HG03045 (cell line): ENCODE data around the gene OMP.

ENCODE experiments used
- ATAC-seq: cut with Tn5 transposase; IDR thresholded peaks from one replicate; pipeline ENCODE4 v1.9.1; 2021; ENCODE audit warnings: mild to moderate bottlenecking, moderate library complexity; ENCODE audit not compliant: unreplicated experiment

The OMP gene

DNA sequence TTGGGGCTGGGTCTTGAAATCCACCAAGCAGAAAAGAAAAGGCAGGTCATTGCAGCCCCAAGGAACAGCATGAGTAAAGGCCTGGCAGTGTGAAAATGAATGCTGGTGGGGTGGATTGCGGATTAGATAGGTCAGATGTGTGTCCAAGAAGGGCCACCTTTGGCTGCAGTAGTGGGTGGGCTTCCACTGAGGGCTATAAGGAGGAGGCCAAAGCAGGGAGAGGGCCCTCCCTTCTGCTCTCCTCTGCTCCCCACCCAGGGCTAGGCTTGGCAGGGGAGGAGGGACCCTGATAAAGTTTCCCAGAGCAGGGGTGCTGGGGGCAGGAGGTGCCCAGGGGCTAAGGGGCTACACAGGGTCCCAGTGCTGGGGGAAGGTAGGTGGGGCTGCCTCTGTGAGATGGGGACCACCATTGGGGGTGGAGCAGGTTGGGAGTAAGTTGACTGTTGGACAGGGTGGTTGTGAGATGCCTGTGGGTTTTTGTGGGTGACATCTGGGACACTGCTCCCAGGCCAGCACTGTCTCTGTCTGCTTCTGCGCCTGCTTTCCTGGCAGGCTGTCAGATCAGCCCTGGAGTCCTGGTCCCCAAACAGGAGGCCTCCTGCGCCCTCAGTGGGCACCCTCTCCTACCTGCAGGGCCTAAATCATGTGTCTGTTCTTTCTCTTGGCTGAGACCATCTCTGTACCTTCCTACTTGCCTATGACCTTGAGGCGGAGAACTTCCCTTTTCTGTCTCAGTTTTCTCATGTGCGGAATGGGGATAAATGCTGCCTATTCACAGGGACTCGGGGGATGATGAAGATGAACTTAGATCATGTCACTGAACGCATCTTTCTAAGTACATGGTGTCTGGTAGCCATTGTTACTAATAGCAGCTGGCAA, 33.9 kb upstream of the OMP start:
- no peak for ATAC-seq

DNA sequence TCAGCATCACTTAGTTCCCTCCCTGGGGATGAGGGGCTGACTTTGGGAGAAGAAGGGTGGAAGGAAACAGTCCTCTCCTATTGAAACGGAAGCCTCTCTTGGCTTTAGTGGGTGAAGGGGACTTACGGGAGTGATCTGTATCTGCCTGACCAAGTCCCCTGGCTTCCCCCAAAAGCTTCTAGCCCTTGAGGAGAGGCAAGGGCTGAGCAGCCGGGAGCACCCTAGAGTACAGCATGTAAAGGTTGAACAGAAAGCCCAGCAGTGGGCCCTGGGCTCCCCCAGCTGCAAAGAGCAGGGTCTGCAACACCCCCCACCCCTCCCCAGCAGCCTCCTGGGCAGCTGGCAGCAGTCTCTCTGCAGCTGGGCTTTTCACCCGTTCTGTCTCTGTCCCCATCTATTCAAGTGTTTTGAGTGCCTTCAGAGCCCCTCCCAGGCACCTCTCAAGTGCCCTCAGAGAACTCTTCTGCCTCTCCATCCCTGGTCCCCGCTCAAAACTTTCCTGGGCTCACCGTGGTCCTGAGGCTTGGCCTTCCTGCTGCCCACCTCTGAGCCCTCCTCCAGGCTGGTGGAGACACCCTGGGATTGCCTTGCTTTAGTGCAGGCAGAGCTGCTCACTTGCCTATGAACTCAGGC, 33.2 kb upstream of the OMP start:
- no peak for ATAC-seq

DNA sequence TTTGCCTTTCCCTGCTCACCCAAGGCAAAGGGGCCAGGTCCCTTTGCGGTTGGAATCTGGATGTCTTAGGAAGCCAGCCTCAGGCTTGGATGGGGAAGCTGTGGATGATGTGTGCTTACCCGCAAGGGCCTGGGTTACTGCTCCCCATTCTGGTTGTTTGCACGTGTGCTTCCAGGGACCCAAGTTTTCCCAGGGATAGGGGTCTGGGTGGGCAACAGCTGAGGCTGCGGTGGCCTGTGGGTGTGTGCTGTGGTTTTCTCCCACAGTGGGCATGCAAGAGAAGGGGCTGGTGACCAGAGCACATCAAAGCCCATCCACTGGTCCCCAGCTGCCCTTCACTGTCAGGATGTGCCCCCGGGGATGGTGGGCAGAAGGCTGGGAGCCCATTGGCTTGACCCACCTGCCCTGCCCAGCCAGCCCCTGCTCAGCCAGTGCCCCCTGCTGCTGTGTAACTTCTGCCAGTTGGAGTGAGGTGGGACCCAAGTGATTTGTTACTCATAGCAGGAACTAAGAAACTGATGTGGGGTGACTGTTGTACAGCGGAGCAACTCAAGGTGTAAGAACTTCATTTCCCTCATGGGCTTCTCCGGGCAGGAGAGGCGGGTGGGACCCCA, 32.6 kb upstream of the OMP start:
- no peak for ATAC-seq

DNA sequence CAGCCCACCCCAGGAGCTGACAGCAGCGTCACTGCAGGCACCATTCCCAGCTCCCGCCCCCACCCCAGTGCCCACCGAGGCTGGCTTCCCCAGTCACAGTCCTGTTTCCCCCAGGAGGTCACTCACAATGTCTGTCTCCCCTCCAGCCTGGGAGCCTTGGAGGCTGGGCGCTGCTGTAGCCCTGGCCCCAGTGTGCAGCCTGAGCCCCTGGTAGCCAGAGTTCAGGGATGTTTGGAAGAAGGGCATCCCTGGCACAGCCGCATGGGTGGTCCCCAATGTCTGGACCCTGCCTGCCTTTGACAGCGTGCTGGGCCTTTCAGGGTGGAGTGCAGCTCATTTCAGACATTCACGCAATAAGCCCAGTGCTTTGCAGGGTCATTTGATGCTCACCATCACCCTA, 31.6 kb upstream of the OMP start:
- ATAC-seq: no peak

DNA sequence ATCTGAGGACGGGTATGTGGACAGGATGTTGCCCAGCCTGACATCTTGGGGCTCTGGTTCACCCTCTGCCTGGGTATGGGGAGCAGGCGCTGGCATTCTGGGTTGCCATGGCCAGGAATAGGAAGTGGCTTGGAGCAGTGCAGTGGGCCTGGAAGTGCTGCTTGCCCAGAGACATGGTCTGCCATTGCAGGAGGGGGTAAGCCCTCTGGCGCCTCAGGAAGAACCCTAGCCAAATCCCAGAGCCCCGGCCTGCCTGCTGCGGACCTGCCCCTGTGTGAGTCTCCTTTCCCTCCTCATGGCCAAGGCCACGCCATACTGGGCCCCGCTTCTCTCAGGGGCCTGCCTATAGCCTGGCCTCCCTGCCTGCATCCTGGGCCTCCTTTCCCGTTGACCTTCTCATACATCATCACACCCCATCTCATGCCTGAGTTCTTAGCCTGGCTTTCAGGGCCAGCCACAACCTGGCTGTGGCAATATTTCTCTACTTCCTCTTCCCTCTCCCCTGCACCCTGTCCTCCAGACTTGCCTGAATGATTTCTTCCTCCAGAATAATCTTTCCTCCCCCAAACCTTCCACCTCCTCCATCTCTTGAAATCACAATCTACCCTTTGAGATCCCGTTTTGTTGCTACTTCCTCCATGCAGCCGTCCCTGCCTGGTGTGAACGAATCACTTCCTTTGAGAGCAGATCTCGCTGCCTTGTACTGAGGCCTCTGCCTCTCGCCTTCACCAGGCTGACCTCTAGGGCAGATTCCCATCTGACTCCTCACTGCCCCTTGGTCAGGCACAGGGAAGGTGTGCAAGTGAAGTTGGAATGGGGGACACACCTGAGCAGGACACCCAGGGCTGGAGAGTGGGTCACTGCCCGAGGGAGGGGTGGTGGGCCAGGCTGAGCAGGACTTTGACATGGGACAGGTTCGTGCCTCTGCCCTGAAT, 30.7 kb upstream of the OMP start:
- ATAC-seq: no peak

DNA sequence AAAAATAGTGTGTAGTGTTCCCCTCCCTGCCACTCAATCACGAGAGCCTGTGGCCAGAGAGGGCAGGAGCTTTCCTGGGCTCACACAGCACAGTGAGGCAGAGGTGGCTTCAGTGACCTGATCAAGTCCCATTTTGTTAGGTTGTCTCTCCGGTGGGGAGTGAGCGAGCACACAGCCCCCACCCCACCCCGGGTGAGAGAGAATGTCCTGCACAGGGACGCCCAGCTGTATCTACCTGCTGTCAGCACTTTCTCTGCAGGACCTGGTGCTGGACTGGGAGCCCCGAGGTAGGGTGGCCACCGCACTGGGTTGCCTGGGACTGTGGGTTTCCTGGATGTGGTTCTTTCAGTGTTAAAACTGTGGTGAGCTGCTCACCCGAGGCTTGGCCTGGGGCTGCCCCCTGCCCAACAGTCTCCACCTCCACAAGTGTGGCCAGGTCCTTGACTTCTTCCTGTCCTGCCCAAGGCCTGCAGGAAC, 29.8 kb upstream of the OMP start:
- ATAC-seq: no peak

DNA sequence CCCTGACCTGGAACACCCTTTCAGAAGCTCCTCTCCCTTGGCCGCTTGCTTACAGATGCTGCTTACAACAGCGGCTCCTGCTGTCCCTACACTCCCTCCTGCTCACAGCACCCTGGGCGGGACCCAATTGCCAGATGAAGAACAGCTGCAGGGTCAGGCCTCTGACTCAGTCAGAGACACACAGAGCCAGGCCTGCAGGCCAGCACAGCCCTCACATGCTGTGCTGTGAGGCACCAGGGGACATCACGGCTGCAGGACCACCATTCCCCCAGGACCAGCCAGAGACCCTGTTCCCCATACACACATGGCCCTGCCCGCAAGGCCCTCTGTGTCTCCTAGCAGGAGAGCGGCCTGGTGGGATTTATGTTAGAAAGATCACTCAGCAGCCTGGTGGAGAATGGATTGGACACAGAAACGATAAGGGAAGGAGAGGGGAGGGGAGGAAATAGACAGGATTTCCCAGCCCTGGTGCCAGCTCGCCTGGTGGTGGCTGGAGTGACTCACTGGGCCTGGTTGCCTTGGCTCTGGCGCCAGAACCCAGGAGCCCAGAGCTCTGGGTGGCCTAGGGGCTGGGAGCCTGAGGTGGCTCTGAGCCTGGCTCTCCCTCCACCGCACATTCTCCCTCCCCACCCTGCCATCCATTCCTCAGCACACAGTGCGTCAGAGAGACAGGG, 29.2 kb upstream of the OMP start:
- no peak for ATAC-seq

DNA sequence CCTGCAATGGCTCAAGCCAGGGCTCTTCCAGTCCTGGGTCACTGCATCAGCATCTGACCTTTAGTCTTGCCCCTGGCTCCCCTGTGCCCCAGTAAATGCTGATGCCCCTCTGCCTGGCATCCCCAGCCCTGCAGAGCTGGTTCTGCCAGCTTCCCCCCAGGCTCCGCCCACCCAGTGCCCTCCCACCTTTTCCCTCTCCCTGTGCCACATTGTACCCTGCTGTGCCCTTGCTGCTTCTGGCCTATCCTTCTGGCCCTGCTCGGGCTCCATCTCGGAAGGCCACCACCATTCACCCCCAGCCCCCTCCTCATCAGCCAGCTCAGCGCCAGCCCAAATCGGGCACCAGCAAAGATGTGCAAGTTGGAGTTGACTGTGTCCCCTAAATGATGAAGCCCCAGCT, 28.4 kb upstream of the OMP start:
- ATAC-seq: no peak

DNA sequence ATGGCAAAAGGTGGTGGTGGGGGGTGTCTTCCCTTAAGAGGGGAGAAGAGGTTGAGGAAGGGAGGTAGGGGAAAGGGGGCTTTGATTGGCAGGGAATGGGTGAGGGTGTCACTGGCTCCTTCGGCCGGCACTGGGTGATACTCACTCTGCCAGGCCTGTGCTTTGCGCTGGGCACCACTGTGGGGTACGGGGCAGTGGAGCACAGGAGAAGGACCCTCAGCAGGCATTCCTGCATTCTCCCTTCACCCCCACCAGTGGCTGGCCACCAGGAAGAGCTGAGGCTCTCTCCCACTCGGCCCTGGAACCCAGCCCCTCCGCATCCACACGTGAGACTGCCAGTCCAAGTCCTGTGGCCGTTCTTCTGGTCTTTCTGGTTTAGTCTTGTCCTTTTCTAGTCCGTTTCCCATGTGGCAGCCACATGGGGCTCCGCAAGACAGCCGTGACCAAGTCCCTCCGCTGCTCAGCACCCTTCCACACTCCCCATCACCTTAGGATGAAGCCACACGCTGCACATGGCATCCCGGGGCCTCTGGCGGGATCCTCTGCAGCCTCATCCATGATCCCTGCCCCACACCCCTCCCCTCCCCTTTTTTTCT, 27.9 kb upstream of the OMP start:
- ATAC-seq: no peak

DNA sequence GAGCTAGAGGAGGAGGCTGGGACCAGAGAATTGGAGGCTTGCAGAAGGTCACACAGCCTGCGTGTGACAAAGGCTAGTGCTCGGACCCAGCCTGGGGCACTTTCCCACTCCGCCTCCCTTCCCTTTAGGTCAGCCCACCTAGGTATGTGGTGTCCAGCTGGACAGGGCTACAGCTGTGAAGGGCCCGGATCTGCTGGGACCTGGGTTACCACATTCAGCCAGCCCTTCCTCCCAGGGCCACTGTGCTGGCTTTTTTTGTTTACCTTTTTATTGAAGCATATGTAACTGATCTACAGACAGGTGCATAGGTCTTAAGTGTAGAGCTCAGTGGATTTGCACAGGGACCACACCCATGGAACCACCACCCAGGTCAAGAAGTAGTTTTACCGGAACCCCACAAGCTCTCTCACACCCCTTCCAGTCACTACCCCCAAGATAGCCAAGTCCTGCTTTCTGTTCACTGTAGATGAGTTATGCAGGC, 27.2 kb upstream of the OMP start:
- ATAC-seq: no peak

DNA sequence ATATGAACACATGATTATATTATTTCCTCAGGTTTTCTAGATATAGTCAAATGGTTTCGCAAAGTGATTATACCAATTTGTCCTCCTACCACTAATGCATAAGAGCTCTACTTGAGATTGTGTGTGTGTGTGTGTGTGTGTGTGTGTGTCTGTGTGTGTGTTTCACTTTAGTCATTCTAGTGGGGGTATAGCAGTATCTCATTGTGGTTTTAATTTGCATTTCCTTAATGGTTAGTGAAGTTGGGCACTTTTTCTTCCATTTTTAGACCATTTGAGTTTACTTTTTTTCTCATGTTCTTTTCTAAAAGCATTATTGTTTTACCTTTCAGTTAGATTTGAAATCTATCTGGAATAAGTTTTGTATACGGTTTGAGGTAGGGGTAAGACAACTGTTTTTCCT, 23.0 kb upstream of the OMP start:
- no peak for ATAC-seq

DNA sequence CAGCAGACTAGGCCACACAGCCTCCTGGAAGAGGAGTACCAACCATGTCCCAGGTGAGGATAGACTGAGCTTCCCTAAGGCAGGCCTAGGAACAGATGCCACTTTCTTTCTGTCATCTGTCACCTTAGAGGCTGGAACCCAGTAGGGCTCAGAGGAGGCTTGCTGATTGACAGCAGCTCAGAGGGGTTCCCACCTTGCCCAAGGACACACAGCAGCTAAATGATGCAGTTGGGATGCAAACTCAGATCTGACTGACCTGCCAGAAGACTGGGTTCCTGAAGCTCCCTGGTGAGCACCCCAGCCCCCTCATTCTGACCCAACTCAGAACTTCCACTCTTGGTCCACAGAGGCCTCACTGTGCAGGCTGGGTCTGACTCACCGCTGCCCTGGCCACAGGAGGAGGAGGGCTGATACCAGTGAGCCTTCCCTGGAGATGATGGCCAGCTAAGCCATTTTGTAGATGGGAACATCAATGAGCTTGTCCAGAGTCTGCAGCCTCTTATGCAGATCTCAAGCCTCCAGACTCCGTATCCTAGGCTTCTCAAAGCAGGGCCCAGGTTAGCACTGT, 21.9 kb upstream of the OMP start:
- ATAC-seq: no peak

DNA sequence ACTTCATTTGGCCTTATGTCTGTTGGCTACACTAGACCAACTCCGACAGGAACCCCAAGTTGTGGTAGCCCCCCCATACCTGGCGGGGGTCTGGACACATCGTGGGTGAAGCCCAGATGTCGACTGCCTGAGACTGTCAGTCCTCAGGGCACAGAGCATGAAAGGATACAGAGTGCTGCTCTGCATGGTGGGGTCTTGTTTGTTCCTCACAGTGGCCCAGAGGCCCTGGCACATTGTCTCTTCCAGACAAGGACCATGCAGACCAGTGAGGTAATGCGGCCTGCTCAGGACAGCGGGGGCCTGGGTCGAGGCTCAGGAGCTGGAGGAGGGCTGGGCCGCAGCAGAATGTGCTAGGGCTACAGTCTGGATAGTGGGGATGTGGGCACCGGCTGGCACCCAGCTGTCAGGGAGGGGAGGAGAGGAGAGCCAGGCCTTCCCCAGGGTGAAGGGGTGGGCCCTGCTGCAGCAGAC, 21.2 kb upstream of the OMP start:
- ATAC-seq: no peak

DNA sequence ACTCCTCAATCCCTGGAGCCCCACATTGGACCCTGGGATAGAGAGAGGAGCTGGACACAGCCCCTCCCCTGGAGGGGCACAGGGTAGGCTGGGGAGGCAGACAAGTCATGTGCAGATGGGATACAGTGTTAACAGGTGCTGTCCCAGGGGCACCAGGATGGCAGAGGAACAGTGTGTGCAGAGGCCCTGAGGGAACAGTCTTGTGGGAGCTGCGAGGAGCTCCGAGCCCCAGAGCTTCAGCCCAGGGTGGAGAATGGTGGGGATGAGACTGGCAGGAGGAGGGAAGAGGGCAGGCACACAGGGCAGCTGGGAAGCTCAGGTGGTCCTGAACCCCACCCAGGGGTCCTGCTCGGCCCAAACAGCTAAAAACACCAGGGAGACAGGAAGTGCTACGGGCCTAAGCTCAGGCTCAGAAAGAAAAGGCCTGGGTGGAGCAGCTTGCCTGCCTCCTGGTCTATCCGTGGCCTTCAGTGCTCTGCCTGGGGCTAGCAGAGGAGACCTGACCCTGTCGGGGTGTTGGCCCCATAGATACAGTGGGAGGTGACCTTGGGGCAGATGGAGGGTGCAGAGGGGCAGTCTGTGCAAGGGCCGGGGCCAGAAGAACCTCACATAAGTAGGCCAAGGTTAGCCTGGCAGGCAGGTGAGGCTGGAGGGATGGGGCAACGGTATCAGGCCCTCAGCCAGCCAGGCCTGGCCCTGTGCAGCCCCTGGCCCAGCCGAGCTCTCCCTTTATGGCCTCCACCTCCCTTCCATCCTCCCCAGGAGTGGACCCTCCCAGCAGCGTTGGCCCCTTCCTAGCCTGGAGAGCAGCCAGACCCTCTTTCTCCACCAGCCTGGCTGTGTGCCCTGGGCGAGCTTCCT, 20.4 kb upstream of the OMP start:
- no peak for ATAC-seq

DNA sequence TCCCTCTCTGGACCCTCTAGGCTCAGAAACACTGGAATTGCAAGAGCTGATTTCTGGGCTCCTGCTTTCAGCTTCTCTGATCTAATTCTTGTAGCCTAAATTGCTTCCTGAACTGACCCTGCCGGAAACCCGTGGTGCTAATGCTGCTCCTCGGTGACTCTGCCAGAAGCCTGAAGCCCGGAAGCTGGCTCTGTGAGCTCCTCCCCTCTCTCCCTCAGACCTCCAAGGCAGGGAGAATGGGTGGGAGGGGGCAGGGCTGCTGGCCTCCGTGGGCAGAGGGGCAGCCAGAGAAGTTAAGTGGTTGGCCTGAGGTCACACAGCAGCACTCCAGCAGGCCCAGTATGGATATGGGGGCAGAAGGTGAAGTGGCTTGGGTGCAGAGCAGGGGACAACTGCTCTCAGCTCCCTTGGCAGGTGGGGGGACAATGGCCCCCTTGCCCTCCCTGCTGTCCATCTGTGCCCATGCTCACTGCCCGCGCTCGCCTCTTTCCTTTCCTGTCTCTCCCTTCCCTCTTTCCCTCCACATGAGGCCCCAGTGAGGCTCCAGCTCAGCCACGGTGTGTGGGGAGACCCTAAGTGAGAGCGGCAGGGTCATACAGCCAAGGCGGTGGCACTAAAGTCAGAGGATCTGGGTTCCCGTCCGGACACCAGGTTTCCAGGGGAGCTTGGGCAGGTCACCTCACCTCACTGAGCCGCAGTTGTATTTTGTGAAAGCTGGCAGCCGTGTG, 19.6 kb upstream of the OMP start:
- no peak for ATAC-seq

DNA sequence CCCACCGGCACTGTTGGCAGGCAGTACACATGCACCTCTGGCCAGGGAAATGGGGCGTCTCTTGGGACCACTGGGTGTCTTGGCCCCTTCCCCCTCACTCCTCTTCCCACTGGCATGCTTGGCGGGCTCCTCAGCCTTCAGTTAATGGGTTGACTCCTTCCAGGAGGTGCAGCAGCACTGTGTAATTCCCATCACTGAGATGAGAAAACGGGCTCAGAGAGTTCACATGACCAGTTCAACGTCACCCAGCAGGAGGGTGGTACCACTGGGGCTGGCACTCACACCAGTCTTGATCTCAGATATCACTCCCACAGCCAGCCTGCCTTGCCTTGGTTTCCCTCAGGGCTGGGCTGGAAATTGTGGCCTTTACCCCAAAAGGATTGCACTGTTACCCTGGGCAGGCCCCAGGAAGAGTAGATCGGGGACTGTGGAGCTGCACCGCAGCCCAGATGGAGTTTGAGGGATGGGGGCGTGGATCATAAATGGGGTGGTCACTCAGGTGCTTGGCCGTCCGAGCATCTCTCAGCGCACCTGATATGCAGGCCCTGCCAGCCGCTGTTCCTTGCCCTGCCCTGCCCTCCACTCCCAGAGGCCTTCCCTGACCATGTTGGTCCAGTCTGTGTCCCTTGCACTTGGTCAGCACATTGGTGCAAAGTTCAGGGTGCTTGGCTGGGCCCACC, 18.9 kb upstream of the OMP start:
- ATAC-seq: no peak

DNA sequence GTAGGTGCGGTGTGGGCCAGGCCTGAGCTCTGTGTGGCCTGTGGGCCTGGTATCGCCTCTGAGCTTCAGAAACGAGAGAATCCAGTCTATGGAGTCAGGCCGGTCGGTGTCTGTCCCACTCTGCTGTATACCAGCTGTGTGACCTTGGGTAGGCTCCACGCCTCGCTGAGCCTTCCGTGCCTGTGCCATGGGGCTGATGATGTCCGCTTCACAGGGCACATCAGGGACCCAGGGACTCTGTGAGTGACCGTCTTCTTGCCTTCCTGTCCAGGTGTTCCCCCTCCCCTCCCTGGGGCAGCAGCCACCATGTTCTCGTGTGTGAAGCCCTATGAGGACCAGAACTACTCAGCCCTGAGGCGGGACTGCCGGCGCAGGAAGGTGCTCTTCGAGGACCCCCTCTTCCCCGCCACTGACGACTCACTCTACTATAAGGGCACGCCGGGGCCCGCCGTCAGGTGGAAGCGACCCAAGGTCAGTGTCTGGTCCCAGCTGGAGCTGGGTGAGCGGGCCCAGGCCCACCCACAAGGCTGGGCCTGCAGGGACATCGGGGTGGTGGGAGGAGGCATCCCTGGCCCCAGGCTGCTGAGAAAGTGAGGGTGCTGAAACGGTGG, 18.0 kb upstream of the OMP start:
- no peak for ATAC-seq
